HG02973 (cell line): ENCODE results near the gene SELENOM.
"Not testable (repeated sequence)": the region's sequence is repeated elsewhere in the genome, so short reads cannot be mapped to it uniquely, and the experiment has no call there.

Source experiments
- ATAC-seq: cut with Tn5 transposase; IDR thresholded peaks from one replicate; pipeline ENCODE4 v1.9.1; 2021; ENCODE audit warnings: moderate library complexity; ENCODE audit not compliant: unreplicated experiment

Gene SELENOM

GRCh38 chr22:31134688-31135087 is 27.3 kb upstream of the SELENOM start:
- ATAC-seq = no peak

DNA sequence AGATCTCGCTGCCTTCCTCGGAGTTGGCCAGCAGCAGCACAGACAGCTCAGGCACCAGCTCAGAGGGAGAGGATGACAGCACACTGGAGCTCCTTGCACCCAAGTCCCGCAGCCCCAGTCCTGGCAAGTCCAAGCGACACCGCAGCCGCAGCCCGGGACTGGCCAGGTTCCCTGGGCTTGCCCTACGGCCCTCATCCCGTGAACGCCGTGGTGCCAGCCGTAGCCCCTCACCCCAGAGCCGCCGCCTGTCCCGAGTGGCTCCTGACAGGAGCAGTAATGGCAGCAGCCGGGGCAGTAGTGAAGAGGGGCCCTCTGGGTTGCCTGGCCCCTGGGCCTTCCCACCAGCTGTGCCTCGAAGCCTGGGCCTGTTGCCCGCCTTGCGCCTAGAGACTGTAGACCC is 26.5 kb upstream of the SELENOM start:
- no peak for ATAC-seq

- no peak for ATAC-seq
These were observed 23.5 kb upstream of the SELENOM start for GRCh38 chr22:31130873-31131272.

- no peak for ATAC-seq
These were observed 20.8 kb upstream of the SELENOM start for GRCh38 chr22:31128156-31128555.

- no peak for ATAC-seq
These were observed 19.9 kb upstream of the SELENOM start for GRCh38 chr22:31127181-31127772.

DNA sequence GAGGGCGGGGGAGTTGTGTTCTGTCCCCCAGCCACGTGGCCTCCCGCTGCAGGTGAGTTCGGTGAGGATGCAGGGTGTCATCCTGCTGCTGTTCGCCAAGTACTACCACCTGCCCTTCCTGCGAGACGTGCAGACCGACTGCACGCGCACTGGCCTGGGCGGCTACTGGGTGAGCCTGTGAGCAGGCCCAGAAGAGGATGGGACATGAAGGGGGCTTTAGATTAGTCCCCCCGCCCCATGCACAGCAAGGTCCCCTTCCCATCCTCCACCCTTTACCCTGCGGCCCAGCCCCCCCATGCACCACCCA is 19.5 kb upstream of the SELENOM start:
- no peak for ATAC-seq

GRCh38 chr22:31126128-31126868 is 18.9 kb upstream of the SELENOM start:
- ATAC-seq = no peak

GRCh38 chr22:31125521-31126117 is 18.3 kb upstream of the SELENOM start:
- no peak for ATAC-seq

DNA sequence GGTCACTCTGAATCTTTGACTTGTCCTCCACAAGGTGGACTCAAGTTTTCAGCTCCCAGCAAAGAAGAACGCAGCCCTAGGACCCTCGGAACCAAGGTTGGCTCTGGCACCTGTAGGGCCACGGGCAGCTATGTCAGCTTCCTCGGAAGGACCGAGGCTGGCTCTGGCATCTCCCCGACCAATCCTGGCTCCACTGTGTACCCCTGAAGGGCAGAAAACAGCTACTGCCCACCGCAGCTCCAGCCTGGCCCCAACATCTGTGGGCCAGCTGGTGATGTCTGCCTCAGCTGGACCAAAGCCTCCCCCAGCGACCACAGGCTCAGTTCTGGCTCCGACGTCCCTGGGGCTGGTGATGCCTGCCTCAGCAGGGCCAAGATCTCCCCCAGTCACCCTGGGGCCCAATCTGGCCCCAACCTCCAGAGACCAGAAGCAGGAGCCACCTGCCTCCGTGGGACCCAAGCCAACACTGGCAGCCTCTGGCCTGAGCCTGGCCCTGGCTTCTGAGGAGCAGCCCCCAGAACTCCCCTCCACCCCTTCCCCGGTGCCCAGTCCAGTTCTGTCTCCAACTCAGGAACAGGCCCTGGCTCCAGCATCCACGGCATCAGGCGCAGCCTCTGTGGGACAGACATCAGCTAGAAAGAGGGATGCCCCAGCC is 17.6 kb upstream of the SELENOM start:
- no peak for ATAC-seq

DNA sequence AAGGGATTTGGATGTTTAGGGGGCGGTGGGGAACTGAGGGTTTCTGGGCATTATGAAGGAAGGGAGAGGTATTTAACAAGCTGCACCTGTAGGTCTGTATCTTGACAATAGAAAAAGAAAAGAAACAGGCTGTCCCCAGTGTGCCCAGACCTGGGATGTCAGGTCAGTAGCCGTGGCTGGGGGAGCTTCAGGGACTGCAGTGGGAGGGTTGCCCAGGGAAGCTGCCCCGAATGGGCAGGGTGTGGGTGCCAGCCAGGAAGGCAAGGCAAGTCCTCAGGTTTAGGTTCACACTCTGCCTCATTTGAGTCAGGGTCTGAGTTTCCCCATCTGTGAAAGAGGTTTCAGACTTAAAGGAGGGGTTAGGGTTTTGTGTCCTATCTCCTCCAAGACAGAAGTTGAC is 16.9 kb upstream of the SELENOM start:
- no peak for ATAC-seq

- ATAC-seq = no peak
These were observed 15.9 kb upstream of the SELENOM start for GRCh38 chr22:31123292-31123602.

GRCh38 chr22:31122532-31123291 is 15.3 kb upstream of the SELENOM start, which contains the start of gene INPP5J:
INPP5J (plus strand) TSS chr22:31122966; CDS start chr22:31123015, 49 bp downstream.
- no peak for ATAC-seq

DNA sequence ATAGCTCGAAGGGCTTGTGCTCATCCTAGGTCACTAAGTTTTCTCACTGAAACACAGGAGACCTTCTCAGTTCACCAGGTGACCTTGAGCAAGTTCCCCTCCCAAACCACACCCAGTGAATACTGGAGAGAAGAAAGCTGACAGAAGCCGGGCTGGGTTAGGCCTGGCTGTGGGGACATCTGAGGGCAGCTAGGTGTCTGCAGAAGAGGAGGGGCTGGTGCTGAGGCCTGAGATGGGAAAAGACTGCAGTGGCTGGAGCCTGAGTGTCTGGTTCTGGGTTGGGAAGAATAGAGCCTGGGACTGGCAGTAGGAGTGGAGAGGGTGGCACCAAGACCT is 14.8 kb upstream of the SELENOM start:
- ATAC-seq = no peak

- ATAC-seq = no peak
These were observed 14.0 kb upstream of the SELENOM start for GRCh38 chr22:31121403-31121802.

DNA sequence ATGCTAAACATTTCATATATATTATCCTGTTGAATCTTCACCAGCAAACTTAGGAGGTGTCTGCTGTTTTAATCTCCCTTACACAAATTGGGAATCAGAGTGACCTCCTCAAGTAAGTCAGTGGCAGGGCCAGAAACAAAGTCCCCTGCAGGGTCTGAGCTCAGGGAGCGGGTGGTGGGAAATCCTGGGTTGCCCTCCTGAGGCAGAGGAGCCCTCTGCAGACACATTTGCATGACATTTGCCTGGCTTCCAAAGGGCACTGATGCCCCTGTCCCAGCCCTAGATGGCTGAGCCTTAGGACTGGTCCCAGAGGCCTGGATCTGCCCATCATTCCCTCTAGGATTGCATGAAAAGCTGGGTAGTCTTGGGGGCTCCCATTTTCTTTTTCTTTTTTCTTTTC is 13.3 kb upstream of the SELENOM start:
- no peak for ATAC-seq

DNA sequence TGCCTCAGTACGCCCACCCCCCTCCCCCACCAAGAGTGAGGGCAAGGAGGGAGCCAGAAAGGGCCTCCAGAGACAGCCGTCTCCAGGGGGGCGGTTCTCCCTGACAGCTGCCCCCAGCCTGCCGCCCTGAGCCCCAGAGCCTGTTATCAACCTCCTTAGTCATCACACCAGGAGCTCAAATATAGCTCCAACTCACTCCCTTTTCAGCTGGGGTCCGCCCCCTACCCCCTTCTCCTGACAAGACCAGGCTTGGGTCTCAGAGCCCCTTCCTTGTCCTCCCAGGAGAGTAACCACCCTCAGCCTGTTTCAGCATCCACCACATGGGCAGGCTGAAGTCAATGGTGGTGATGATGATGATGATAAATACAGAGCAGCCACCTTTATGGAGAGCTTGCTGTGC is 12.9 kb upstream of the SELENOM start:
- no peak for ATAC-seq

DNA sequence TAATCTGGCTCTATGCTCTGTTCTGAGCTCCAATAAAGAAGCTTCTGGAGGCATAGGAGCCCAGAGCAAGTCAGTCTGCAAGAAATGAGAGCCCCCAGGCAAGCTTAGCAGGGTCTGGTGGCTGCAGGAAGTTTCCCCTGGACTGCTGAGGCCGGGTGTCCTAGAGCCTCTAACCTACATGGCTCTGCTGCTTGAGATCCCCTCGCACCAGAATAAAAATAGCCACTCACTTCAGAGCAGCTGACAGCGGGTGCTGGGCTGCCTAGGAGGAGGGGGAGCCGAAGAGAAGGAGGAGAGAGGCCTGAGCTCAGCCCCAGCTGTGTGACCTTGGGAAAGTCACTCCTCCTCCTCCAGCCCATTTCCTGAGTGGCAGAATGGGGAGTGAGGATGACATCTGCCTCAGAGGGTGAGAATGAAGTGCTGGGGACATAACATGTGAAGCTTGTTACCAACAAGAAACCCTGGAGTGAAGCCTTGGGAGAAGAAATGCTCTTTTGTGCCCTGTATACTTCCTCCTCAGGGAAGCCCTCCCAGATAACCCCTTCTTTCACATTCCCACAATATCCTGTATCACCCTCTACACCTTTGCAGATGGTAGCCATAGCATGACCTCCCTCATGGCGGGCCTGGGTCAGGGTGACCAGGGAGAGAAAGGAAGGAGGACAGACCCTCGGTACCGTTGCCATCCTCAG is 11.8 kb upstream of the SELENOM start:
- ATAC-seq = no peak

GRCh38 chr22:31118046-31118820 is 10.9 kb upstream of the SELENOM start:
- no peak for ATAC-seq

- not testable (repeated sequence) for ATAC-seq
These were observed 5.3 kb upstream of the SELENOM start for GRCh38 chr22:31112547-31113091.

- no peak for ATAC-seq
These were observed 488 bp upstream of the SELENOM start for GRCh38 chr22:31107894-31108218.
